GM13977 (cell line): ENCODE results near the gene FAM210B.

ENCODE experiments used
- DNase-seq: peaks from one replicate; pipeline ENCODE4 v3.0.0; 2012; ENCODE audit warnings: low spot score
- in situ Hi-C: fragments of 300-500 bp; cut with MboI; formaldehyde crosslinking; loops from one replicate; pipeline ENCODE4 v1.12.0; 2022; ENCODE audit warnings: low sequenced_read_pairs, low pct_unique_long_range_greater_than_20kb, mixed read lengths, inconsistent platforms; ENCODE audit not compliant: unreplicated experiment
- TF ChIP-seq, protein P1 (sequence below): IDR thresholded peaks from 2 replicates; pipeline ENCODE4 v1.5.1; 2012; ENCODE audit warnings: mild to moderate bottlenecking, control low read depth; ENCODE audit not compliant: insufficient read depth; ENCODE audit errors: extremely low read depth, missing control alignments

FAM210B gene

DNA sequence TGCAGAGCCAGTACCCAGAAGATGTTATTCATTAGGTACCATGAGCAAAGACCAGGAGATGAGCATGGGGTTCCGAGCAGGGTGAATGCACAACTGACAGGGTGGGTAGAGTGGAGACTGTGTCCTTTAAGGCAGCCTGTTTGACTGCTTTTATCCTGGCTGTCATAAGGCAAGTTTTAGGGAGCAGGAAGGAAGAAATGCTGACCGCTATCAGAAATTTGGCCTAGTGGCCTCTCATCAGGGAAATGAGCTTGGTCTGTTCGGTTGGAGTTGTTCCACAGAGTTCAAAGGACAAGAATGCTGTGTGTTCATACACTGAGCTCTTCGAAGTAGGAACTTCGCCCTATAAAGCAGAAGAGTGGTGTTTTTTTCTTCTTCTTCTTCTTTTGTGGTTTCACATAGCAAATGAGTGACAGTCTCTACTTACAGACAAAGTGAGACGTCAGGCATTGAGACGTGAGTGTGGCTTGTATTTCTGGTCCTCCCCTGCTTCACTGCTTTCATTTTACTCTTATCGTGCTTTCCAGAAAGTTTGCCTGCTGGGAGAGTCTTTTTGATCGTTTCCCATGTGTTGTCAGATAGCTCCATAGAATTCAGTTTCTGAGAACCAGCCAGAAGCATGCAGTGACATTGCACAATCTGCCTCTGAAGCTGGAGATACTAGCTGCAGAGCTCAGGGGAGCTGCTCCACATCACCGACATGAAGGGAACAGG lies 53.1 kb downstream of the FAM210B start, which contains the start of gene CASS4:
Gene CASS4, plus strand, starts transcription at position 502 of the 714 bp plus-strand sequence. Its CDS starts 199 bp downstream, at position 701.
- in situ Hi-C loops: no loop called here
- peak; percentile 33 for DNase-seq

DNA sequence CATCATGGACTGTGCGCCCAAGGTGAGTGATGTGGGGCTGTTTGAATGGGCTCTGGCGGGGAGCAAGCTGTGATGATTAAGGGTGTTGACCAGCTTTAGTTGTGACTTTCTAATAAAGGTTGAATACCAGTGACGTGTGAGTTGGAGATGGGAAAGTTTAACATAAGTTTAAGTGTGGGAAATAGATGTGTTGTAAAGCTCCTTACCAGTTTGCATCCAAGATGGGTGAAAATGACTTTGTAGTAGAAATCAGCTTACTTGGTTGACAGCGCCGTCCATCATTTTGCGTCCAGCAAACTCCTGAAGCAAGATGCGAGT lies 53.7 kb downstream of the FAM210B start:
- in situ Hi-C loops: no loop called here
- no peak for DNase-seq
- TF ChIP-seq, protein P1, sequence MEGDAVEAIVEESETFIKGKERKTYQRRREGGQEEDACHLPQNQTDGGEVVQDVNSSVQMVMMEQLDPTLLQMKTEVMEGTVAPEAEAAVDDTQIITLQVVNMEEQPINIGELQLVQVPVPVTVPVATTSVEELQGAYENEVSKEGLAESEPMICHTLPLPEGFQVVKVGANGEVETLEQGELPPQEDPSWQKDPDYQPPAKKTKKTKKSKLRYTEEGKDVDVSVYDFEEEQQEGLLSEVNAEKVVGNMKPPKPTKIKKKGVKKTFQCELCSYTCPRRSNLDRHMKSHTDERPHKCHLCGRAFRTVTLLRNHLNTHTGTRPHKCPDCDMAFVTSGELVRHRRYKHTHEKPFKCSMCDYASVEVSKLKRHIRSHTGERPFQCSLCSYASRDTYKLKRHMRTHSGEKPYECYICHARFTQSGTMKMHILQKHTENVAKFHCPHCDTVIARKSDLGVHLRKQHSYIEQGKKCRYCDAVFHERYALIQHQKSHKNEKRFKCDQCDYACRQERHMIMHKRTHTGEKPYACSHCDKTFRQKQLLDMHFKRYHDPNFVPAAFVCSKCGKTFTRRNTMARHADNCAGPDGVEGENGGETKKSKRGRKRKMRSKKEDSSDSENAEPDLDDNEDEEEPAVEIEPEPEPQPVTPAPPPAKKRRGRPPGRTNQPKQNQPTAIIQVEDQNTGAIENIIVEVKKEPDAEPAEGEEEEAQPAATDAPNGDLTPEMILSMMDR: no peak

More for the DNA sequence above, 53.1 kb downstream of the FAM210B start, which contains the start of gene CASS4:
- TF ChIP-seq, protein P1: no peak

DNA sequence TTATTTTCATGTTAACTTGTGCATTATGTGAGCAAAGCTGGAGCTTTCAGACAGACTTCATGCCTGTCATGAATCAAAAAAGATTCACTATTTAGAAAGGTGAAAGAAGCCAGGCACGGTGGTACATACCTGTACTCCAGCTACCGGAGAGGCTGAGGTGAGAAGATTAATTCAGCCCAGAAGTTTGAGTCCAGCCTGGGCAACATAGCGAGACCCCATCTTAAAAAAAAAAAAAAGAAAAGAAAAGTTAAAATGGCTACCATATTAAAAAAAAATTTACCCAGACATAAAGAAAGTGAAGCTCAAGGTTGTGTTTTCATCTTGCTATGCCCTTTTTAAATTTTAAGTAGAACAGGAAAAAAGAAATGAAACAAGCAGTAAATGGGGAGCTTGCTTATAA lies 54.2 kb downstream of the FAM210B start:
- no peak for DNase-seq
- TF ChIP-seq, protein P1: no peak
- in situ Hi-C loops: no loop called here

DNA sequence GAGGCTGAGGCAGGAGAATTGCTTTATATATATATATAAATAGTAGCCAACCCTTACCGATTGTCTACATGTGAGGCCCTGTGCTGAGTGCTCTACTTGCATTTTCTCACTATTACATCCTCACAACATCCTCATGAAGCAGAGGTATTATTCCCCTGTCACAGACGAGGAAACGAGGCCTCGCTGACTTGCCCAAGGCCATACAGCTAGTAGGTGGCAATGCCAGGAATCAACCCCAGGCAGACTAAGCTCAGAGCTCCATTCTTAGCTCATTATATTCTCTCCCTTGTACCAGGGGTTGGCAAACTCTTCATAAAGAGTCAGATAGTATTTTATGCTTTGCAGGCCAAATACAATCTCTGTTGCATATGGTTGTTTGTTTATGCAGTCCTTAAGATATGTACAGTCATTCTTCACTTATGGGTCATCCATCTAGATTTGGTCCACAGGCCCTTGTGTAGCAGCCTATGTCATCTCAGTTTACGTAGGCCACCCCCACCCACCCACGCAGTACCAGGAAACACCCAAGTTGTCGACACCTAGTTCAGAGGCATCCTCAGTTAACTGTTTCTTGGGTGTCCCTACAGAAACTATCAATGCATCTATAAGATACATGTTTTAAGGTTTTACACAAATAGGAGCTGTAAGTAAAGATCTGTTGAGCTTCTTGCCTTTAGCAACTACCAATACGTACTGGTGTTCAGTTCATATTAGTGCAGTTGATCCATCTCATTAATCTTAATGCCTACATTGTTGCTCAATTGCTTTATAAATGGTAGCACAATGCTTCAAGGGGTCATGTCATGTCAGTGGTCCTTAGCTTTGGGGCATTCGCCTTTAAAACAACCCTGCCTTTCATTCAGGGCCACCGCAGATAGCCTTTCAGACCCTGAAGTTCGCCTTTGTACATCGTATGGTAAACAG lies 56.3 kb downstream of the FAM210B start:
- DNase-seq: no peak
- in situ Hi-C loops: no loop called here
- TF ChIP-seq, protein P1: no peak

DNA sequence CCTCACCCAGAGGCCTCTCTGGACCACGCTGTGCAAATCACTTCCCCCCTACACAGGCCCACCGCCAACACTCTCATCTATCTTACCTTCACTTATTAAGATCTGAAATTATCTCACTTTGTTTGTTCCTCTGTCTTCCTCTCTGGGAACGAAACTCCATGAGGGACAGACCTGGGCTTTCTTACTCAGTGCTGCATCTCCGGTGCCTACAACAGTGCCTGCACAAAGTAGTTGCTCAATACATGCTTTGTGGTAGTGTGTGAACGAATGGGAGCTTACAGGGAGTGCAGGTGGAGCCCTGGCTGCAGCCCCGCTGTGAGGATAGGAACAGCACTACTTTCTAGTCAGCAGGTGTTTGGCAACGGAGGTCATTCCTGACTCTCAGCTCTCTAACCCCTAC lies 58.6 kb downstream of the FAM210B start:
- no peak for DNase-seq
- TF ChIP-seq, protein P1: no peak
- in situ Hi-C loops: no loop called here

DNA sequence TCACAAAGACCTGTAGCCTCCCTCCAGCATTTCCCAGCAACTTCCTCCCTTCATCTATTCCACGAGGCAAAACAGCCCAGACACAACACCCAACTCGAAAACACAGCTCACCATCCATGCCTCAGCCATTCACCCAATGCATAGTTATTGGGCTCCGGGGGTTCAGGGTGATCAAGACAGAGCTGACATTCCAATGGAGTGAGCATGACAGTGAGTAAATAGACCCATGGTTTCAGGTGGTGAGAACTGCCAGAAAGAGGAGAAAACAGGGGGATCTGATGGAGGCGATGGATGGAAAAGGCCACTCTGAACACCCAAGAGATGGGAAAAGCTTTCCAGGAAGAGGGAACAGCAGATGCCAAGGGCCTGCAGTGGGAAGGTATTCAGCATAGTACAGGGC lies 59.1 kb downstream of the FAM210B start:
- no peak for DNase-seq
- TF ChIP-seq, protein P1: no peak
- in situ Hi-C loops: no loop called here
